Right ventricle myocardium superior (tissue), 1 donor: ENCODE data around the gene RPS2. TPM values are rescaled to one million over a fixed set of nuclear protein-coding genes. Genes with fewer than 3 reads are reported as not detected.
A peak's percentile ranks its signal among the peaks of the same experiment; 100 is the strongest.
"Not testable (repeated sequence)": the region's sequence is repeated elsewhere in the genome, so short reads cannot be mapped to it uniquely, and the experiment has no call there.

Experiments
- ATAC-seq: fragments of 200-7000 bp; cut with Tn5 transposase; one replicate; pipeline ENCODE4 v1.9.1; 2020; ENCODE audit warnings: mild to moderate bottlenecking; ENCODE audit not compliant: poor library complexity
- DNase-seq: peaks from one replicate; pipeline ENCODE4 v3.0.0-alpha.2; 2020
- intact Hi-C: fragments of 100-400 bp; cut with DNase I; formaldehyde crosslinking; loops from one replicate; pipeline ENCODE4 v1.11.2; 2022
- total RNA-seq: library from RNA; stranded (reverse); fragmentation: NEBNext Ultra II Directional; extraction: Animal tissue kit (Norgen Biotek cat#: 25700); gene quantifications from one replicate; pipeline ENCODE4 v1.2.1, GENCODE V29; 2021
- donor health status: DM: no; HTN: yes; CAD: no; lungs with severe emphysema.

The RPS2 gene
- total RNA-seq, 1 donor from 2014 or later, result 770 TPM

DNA sequence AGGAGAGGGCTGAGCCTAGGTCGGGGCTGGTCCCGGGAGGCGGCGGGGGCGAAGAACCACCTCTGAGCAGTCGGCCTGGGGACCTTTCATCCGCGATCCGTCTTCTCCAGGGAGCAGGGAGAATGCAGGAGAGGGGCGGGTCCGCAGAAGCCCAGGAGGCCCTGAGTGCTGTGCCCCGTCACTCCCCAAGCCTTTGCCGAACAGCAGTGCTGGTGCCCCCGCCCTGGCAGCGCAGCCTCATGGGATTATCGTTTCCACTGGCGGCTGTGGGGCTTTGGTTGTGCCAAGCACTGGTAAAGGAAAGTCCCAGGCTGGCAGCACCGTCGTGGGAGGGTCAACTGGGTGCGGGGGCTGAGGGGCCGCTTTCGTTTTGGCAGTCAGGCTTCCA lies 7.9 kb upstream of the RPS2 start:
- intact Hi-C loops, result no loop called here
- ATAC-seq (no peak), DNase-seq (no peak)

DNA sequence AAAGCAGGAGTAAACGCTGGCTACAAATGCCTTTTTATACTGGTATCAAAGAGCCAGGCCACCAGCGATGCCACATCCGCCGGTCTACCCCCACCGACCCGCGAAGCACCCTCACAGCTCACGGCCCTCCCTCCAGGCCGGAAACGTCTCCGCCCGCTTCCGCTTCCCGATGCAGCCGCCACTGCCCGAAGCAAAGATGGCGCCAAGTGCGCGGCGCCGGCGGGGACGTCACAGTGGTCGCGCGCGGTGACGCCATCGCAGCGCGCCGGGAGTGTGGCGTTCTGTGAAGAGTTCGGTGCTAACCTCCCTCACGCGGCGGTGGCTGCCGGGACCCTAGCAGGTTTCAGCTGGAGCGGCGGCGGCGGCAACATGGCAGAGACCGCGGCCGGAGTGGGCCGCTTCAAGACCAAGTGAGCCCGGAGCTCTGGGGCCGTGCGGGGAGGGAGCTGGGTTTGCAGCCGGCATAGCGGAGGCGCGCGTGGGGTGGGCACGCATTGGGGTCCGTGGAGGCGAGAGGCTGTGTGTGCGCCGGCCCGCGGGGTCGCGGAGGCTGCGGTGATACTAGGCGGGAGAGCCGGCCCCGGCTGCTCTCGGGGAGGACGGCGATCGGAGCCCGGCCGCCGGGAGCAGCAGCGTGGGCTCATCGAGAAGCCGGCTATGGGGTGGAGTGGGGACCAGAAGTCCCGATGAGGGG lies 7.3 kb upstream of the RPS2 start, which contains the start of gene TBL3:
TBL3 (plus strand) TSS at position 258 of the 694 bp plus-strand sequence; CDS start at position 370, 112 bp downstream.
- intact Hi-C loops, result no loop called here
- ATAC-seq, result peak; percentile 98
- peak; percentile 97 for DNase-seq

DNA sequence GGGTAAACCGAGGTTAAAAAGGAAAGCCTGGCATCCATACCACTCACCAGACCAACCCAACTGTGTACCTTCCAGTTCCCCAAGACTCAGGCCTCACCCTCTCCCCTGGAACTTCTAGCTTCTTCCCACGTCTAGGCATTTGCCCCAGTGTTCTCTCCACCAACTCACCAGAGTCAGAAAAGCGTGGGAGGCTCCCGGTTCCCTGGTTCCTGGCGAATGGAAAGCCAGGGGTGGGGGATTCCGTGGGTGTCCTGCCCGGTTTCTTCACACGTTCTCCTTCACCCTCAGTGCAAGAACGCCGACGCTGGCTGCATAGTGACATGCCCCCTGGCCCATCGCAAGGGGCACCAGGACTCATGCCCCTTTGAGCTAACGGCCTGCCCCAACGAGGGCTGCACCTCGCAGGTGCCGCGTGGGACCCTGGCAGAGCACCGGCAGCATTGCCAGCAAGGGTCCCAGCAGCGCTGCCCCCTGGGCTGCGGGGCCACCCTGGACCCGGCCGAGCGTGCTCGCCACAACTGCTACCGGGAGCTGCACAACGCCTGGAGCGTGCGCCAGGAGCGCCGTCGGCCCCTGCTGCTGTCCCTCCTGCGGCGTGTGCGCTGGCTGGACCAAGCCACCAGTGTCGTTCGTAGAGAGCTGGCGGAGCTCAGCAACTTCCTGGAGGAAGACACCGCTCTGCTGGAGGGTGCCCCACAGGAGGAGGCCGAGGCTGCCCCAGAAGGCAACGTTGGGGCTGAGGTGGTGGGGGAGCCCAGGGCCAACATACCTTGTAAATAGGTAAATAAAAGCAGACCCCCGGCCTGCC lies 3.7 kb upstream of the RPS2 start:
- DNase-seq (no peak), ATAC-seq (no peak)
- intact Hi-C loops, result no loop called here

DNA sequence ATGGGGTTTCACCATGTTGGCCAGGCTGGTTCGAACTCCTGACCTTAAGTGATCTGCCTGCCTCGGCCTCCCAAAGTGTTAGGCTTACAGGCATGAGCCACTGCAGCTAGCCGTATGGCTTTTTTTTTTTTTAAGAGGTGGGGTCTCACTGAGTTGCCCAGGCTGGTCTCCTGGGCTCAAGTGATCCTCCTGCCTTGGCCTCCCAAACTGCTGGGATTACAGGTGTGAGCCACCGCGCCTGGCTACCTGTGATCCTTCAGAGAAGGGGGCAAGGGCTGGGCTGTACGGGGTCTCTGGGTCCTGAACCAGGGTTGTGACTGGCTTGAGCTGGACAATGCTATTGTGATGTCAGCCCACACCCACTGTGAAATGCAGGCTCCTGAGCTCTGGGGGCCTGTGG lies 1.8 kb upstream of the RPS2 start, which contains the start of gene RNF151:
RNF151 (plus strand) TSS at position 397 of the 400 bp plus-strand sequence. CDS start 26 bp downstream, outside the sequence.
- no peak for DNase-seq
- ATAC-seq, result no peak
- intact Hi-C loops, result no loop called here

DNA sequence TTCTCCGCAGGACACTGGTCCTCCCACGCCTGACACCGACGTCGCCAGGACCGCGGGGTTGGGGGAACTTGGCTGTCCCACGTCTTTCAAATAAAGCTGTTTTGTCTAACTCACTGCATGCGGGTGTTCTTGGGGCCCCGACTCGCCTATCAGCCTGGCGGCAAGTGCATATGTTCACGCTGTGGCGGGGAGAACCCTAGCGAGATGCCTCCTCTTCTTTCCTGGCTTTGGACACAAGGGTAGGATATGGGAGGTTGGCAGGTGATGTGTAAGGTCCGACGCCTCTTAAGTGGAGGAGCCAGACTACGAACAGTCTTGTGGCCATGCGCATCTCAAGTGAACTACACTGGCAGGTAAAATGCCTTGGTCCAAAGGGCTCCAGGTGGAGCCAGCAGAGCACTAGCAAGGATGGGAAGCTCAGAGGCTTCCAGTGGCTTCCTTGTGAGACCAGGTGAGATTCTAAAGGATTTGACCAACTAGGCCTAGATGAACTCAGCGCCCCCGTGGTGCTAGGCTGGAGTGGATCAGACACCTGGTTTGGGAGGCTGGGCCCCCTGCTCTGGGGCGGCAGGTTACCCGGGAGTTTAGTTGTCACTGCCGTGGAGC lies 873 bp upstream of the RPS2 start:
- ATAC-seq (no peak), DNase-seq (no peak)
- intact Hi-C loops, result no loop called here

DNA sequence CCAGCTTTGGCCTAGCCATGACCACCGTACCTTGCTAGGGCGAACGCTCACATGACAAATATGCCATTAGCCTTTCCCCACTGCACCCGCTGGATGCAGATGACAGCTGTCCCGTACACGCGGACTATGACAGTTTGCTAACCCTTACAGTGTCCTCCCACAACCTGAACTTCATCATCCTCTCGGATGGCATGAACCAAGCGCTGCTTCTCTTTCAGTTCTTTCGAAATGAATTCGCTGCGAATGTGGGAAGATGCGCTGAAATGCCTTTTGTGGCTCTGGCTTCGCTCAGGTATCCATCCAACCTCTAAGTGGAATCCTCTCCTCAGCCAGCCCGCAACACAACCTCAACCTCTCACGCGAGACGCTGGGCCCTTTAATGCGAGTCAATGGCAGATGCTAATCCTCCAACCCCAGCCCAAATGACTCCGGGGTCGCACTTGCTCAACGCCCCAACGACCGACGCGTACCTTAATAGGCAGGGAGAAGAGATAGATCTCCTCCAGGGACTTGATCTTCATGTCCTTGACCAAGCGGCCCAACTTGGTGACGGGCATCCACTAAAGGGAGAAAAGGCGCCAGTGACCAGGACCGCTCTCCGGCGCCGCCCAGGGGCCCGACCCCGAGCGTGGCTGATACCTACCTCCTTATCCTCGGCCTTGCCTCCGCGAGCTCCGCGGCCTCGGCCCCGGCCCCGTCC lies 670 bp downstream of the RPS2 start:
- DNase-seq, result no peak
- intact Hi-C loops, result no loop called here
- peak; percentile 13 for ATAC-seq

DNA sequence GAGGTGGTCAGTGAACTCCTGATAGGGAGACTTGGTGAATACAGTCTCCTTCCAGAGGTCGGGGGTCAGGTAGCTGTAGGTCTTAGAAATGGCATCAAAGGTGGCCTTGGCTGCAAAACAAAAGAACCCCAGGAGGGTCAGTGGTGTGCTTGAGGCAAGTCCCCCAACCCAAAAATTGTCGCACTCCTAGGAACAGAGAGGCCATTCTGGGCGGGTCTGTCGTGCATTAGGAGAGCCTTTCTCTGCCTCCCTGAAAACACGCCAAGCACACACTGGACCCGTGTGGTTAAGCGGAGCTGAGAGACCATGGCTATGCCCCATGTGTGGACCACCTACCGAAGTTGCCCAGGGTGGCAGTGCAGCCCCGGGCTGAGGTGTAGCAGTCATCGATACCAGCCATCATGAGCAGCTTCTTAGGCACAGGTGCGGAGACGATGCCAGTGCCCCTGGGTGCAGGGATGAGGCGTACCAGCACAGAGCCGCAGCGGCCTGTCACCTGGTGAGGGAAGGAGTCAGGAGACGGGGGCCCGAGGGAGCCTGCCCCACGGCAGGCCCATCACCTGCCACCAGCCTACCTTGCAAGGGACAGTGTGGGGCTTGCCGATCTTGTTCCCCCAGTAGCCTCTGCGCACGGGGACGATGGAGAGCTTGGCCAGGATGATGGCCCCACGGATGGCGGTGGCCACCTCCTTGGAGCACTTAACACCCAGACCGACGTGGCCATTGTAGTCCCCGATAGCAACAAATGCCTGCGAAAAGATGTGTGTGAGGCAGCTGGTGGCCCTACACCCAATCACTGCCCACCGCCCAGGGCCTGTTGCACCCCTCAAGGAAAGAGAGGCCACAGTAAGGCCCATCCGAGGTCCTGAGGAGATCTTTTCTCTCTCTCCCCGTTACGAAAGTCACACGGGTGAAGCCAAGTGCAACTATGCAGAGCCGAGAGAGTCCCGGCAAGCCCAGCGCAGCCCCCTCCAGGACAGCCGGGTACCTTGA lies 2.2 kb downstream of the RPS2 start:
- intact Hi-C loops, DNase-seq: not testable (repeated sequence)

DNA sequence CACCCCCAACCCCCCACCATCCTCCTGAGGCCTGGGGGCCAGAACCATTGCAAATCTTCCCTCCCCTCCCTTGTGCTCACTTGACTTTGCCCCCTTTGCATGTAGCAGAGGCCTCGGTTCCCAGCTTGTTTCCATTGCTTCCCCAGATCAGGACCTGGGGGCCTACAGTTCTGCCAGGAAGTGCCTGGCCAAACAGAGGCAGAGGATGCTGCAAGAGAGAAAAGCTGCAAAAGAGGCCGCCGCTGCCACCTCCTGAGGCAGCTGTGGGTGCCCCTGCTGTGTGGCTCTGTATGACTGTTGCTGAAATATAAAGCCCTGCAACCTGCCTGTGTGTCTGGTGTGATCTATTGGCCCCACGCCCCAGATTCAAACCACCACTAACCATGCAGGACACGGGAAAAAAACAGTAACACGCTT lies 3.0 kb downstream of the RPS2 start:
- ATAC-seq (no peak), DNase-seq (no peak)

More for the DNA sequence above, 2.2 kb downstream of the RPS2 start:
- ATAC-seq, result not testable (repeated sequence)

DNA sequence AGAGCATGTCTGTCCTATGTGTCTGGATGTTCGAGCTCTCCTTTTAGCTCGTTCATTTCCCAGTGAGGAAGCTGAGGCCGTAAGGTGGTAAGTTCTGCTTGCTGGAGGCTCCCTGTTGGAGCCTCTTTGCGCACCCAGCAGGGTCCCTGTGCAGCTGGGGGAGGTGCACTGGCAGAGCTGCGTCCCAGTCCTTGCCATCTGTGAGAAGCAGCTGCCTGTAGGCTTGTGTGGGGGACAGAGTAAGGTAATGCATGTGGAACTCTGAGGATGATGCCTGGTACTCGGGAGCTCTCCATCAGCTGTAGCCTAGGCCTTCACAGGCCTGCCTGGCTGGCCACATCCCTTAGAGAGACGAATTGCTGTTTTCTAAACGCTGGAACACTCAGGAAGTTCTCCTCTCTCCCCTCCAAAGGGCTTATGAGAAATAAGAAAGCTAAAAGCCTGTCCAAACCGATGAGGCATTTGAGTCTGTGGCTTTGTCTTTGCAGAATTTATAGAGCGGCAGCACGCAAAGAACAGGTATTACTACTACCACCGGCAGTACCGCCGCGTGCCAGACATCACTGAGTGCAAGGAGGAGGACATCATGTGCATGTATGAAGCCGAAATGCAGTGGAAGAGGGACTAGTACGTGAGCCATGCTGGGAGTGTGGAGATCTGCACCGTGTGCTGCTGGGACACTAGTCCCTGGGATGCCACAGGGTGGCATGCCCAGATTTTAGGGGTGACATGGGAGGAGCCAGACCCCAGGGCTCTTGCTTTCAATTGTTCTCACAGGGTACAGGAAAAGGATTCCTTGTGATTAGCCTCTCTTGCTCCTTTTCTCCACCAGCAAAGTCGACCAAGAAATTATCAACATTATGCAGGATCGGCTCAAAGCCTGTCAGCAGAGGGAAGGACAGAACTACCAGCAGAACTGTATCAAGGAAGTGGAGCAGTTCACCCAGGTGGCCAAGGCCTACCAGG lies 3.7 kb downstream of the RPS2 start:
- ATAC-seq, result no peak
- intact Hi-C loops, result no loop called here
- DNase-seq, result no peak

More for the DNA sequence above, 3.0 kb downstream of the RPS2 start:
- intact Hi-C loops, result no loop called here

DNA sequence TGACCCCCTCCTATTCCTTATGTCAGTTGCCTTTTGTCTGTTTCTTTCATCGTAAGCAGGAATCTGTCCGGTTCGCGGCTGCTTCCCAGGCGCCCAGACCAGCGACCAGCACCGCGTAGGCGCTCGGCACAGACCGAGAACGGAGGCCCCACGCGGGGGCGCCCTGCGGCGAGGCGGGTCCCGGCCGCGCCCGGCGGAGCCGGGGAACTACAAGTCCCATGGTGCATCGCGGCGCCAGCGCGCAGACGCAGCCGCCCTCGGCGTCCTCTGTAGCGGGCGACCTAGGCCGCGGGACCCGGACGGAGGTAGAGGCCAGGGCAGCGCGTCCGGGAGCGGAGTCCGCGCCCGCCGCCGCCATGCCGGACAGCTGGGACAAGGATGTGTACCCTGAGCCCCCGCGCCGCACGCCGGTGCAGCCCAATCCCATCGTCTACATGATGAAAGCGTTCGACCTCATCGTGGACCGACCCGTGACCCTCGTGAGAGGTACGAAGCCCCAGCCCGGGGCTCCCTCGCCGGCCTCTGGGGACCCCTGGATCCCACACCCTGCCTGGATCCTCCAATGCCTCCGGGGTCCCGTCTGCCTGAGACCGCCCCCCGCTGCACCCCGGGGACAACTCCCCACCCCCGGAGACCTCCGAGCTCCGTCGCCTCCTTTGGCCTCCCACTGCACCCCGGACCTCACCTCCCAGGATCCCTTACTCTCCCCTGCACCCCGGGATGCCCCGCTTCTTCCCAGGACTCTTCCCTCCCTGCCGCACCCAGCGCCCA lies 5.2 kb downstream of the RPS2 start, which contains the start of gene NDUFB10:
NDUFB10 (plus strand) TSS at position 270 of the 771 bp plus-strand sequence; CDS start at position 357, 87 bp downstream.
- intact Hi-C loops, result no loop called here
- peak; percentile 97 for DNase-seq

DNA sequence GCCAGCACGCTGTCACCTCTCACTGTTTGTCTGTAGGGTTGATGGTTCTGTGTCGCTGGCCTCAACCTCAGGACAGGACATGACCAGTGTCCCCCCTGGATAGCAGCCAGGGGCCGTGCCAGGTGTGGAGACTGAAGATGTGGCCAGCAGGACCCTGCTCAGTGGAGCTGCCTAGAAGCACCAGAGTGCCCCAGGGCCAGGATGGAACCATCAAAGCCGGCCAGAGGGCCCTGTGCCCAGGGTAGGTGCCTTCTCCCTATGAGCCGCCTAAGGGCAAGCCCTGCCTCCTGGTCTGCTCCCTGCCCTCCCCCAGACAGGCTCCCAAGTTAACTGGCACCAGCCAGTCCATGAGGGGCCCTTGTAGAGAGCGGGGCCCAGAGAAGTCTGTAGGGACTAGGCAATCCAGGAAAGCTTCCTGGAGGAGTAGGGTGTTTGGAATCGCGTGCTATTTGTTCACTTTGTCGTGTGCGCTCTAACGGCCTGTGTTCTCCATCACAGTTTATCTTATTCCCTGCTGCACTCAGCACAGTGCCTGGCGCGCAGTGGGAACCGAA lies 5.8 kb downstream of the RPS2 start:
- no peak for ATAC-seq
- intact Hi-C loops, result no loop called here
- DNase-seq, result peak; percentile 54

More for the DNA sequence above, 5.2 kb downstream of the RPS2 start, which contains the start of gene NDUFB10:
- peak; percentile 93 for ATAC-seq

DNA sequence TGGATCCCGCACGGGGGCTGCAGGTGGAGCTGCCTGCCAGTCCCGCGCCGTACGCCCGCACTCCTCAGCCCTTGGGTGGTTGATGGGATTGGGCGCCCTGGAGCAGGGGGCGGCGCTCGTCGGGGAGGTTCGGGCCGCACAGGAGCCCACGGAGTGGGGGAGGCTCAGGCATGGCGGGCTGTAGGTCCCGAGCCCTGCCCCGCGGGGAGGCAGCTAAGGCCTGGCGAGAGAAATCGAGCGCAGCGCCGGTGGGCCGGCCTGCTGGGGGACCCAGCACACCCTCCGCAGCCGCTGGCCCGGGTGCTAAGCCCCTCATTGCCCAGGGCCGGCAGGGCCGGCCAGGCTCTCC lies 6.5 kb downstream of the RPS2 start:
- intact Hi-C loops, ATAC-seq: not testable (repeated sequence)
- peak; percentile 39 for DNase-seq

DNA sequence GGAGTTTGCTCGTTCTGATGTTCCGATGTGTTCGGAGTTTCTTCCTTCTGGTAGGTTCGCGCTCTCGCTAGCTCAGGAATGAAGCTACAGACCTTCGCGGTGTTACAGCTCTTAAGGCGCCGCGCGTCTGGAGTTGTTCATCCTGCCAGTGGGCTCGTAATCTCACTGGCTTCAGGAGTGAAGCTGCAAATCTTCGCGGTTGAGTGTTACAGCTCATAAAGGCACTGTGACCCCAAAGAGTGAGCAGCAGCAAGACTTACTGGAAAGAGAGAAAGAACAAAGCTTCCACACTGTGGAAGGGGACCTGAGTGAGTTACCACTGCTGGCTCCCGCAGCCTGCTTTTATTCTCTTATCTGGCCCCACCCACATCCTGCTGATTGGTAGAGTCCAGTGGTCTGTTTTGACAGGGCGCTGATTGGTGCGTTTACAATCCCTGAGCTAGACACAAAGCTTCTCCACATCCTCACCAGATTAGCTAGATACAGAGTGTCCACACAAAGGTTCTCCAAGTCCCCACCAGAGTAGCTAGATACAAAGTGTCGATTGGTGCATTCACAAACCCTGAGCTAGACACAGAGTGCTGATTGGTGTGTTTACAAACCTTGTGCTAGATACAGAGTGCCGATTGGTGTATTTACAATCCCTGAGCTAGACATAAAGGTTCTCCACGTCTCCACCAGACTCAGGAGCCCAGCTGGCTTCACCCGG lies 7.0 kb downstream of the RPS2 start:
- ATAC-seq, DNase-seq, intact Hi-C loops: not testable (repeated sequence)

DNA sequence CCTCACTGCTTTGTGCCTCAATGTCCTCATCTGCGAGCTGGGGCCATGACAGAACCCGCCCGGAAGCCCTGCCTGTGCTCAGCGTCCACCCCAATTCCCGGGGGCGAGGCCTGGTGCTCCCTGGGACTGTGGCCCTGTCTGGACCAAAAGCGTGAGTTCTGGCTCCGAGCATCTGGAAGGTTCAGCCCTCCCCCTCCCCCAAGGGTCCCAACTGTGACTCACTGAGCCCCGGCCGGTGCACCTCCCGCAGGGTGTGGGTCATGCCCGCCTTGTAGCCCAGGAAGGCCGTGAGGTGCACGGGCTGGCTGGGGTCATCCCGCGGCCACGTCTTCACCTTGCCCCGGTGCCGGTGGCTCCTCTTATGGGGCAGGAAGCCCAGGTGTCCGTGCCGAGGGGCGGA lies 10.9 kb downstream of the RPS2 start:
- intact Hi-C loops, result no loop called here
- DNase-seq (peak; percentile 44), ATAC-seq (peak; percentile 7)

DNA sequence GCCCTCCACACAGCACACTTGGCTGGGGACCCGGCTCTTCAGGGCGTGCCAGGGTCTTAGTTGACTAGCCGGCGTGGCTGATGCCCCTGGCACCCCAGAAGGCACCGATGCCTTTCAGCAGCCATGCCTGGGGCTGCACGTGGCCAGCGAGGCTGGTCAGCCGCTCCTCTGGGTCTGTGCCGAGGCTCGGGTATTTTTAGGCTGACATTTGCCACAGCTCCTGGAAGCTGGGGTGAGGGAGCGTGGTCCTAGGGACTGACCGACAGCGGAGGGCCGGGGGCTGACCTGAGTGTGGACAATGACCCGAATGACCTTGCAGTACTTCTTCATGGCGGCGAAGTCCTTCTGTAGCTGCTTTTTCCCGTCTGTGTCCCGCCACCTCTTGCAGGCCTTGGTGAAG lies 14.1 kb downstream of the RPS2 start:
- DNase-seq (peak; percentile 61), ATAC-seq (peak; percentile 61)
- intact Hi-C loops, result no loop called here
